Activated CD4-positive, alpha-beta T cell treated with anti-CD3 and anti-CD28 coated beads, Interleukin-2, amount 50 U/mL, for 48 hours (primary cell): ENCODE measurements around the gene OR8I2.
"Not testable (repeated sequence)": the region's sequence is repeated elsewhere in the genome, so short reads cannot be mapped to it uniquely, and the experiment has no call there.

ENCODE experiments used
- DNase-seq, 2 experiments: peaks; one replicate each; pipeline ENCODE4 v3.0.0-alpha.2; 2020

The OR8I2 gene

DNA sequence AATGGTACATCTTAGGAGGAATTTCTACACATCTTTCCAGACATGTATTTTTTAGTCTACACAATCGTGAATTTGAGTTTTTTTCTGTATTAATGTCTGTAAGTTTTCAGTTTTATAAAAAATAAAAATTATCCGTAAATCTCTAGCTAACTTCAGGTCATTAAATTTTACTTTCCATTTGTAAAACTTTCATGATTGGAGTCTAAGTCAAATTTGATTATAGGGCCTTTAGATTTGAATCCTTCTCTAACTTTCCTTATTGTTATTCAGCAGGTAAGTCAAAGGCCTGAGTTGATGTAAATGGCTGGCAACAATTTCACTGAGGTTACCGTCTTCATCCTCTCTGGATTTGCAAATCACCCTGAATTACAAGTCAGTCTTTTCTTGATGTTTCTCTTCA is at the start of gene OR8I2:
Gene OR8I2, plus strand, starts transcription at position 301 of the 400 bp plus-strand sequence. Its CDS starts 0 bp downstream, at position 301.
- no peak for DNase-seq

DNA sequence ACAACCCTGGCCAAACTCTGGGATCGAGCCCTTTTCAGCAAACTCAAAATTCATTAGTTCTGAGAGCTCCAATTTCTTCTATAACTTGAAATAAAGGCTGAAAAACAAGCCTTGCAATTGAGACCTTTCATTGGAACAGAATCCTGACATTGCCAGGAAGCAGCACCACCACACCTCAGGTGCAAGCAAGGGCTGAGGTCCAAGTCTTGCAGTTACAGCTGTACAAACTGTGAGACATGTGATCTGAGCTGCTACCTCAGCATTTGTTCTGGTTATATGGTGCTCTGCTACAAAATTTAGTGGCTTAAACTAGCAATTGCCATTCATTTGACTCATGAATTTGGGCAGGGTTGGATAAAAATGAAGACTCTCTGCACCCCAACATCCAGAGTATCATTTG is 47.6 kb upstream of the OR8I2 start:
- DNase-seq: no peak

DNA sequence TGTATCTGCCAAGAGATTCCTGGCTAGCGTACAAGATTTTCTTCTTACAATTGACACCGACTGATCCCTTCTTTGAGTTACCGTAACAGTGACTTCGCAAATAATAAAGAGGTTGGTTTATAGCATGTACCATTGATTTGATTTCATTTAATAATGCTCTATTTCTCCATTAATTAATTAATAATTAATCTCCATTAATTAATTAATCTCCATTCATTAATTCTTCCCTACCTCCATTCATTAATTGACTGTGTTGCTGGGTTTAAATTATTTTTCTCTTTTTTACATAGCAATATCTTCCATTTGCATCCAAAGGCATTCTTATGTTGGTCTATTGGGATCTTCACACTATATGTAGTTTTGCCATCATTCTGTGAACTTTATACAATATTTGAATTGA is 44.6 kb upstream of the OR8I2 start:
- DNase-seq: no peak

DNA sequence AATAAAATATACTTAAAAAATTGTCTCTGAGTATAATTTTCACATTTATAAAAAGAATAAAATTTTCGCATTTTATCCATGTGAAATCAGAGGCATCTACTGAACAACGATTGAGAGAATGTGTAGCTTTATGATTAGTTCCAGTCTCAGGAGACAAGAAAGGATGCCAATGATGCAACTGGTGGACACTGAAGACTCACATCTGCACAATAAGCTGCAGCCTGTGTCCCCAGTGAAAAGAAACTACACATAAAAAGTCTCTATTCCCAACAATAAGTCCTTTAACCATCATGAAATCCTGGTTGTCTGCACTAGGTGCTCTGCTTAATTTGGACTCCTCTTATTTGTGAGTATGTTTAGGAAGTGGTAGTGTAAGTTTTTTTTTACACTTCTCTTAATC is 43.6 kb upstream of the OR8I2 start:
- no peak for DNase-seq

DNA sequence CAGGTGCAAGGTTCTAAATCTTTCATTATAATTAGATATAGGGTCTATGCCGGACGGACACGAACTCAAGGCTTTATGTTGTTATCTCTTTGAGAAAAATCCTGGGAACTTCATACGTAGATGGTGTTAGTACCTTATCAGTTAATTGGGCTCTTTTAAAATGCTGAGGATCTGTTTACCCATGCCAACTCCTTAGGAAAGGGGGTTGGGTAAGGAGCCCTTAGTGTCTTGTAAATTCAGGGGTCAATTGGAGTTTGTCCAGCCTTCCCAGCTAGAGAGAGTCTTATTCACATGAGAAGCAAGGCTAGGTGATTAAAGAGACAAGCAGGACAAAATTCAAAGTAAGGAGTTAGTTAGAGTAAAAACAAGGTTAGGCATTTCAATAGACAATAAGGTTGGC is 36.7 kb upstream of the OR8I2 start:
- DNase-seq: not testable (repeated sequence)

DNA sequence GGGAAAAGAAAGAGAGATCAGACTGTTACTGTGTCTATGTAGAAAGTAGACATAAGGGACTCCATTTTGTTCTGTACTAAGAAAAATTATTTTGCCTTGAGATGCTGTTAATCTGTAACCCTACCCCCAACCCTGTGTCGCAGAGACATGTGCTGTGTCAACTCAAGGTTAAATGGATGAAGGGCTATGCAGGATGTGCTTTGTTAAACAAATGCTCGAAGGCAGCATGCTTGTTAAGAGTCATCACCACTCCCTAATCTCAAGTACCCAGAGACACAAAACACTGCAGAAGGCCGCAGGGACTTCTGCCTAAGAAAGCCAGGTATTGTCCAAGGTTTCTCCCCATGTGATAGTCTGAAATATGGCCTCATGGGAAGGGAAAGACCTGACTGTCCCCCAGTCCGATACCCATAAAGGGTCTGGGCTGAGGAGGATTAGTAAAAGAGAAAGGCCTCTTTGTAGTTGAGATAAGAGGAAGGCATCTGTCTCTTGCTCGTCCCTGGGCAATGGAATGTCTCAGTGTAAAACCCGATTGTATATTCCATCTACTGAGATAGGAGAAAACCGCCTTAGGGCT is 35.4 kb upstream of the OR8I2 start:
- not testable (repeated sequence) for DNase-seq

DNA sequence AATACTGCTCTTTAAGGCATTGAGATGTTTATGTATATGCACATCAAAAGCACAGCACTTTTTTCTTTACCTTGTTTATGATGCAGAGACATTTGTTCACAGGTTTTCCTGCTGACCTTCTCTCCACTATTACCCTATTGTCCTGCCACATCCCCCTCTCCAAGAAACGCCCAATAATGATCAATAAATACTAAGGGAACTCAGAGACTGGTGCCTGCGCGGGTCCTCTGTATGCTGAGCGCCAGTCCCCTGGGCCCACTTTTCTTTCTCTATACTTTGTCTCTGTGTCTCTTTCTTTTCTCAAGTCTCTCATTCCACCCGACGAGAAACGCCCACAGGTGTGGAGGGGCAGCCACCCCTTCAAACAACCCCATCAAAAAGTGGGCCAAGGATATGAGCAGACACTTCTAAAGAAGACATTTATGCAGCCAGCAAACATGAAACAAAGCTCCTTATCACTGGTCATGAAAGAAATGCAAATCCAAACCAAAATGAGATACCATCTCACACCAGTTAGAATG is 34.8 kb upstream of the OR8I2 start:
- DNase-seq: not testable (repeated sequence)

DNA sequence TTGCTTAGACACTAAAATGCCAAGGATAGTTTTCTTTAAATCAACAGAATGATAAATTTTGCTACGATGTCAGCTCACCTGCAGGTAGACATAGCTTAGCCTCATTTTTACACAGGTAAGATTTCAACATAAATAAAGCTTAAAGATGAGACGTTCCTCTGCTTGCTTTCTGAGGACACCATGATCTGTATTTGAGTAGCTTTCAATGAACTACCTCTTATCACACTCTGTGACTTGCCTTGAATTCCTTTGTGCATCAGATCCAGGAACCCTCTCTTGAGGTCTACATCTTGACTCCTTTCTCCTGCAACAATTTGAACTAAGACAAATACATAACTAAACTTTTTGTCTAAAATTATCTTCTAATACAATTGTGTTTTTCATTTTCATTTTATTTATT is 26.1 kb upstream of the OR8I2 start:
- no peak for DNase-seq

DNA sequence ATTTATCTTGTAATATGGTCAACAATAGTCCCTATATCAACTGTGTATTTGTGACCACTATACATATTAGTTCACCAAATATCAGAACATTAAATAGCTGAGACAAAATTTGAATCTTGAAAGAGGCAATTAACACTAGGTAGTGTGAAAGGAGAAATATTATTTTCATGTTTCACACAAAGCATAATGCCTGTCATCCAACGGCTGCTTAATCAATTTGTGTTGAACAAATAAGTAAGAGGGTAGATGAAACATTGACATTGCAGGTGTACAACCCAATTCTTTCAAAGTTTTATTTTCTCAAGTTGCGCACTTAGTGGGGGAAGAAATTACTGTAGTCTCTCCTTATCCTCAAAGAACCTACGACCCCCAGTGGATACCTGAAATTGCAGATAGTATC is 3.4 kb upstream of the OR8I2 start:
- no peak for DNase-seq

DNA sequence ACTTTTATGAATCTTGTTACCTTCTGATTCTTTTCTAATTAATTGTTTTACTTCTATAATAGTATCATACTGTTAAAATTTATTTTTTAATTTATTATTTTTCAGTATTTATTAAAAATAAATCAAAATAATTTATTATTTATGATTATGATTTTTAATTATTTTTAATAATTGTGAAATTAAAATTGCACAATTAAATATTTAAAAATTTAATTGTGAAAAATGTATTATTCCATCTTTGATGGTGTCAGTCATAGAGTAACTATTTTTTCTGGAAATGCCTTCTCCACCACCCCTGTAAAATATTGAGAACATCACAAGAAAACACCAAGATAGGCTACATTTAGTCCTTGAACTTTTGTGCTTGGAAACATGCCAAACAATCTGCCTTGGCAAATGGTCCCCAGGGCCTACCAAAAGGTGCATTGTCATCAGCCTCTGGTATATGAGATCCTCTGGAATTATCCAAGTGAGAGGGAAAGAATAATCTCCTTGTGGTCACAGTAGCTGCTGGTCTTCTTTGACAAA is 10.2 kb downstream of the OR8I2 start, which contains the start of gene OR8H2:
Gene OR8H2, plus strand, starts transcription at position 478 of the 528 bp plus-strand sequence. CDS start 1,356 bp downstream, outside the sequence.
- no peak for DNase-seq

DNA sequence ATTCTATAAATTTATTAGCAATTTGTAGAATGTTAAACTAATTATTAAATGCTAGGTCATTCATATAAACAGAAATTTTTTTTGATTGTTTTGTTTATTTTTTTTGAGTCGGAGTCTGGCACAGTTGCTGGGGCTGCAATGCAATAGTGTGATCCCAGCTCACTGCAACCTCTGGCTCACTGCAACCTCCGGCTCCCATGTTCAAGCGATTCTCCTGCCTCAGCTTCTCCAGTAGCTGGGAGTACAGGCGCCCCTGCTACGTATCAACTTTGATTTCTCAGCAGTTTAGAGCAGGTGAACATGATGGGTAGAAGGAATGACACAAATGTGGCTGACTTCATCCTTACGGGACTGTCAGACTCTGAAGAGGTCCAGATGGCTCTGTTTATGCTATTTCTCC is 29.0 kb downstream of the OR8I2 start, which contains the start of gene OR8H3:
Gene OR8H3, plus strand, starts transcription at position 301 of the 400 bp plus-strand sequence. Its CDS starts 0 bp downstream, at position 301.
- DNase-seq: no peak

DNA sequence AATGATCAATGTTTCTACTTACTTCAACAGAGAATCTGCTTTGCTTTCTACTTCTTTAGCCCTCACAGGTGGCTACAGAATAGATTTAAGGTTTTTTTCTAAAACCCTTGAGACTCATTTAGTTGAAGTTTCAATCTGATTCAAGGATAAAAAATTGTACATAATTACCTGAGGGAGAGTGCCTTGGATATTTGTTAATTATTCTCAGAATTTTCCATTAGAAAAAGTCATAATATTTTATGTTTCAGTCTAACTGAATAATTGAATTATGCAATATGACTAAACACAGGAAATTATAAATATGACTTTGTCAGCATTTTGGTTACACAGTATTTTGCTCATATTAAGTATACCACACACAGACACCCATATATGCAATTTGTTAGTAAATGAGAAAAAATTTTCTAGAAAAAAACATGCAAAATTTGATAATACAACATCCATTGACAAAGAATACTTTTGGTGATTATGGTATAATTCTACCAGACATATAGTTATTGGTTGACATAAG is 47.1 kb downstream of the OR8I2 start, which contains the start of gene OR8J3:
Gene OR8J3, minus strand, starts transcription at position 51 of the 511 bp plus-strand sequence. CDS start 2,483 bp downstream, outside the sequence.
- no peak for DNase-seq

DNA sequence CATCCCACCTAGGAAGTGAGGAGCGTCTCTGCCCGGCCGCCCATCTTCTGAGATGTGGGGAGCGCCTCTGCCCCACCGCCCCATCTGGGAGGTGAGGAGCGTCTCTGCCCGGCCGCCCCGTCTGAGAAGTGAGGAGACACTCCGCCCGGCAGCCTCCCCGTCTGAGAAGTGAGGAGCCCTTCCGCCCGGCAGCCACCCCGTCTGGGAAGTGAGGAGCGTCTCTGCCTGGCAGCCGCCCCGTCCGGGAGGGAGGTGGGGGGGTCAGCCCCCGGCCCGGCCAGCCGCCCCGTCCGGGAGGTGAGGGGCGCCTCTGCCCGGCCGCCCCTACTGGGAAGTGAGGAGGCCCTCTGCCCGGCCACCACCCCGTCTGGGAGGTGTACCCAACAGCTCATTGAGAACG is 50.6 kb downstream of the OR8I2 start:
- DNase-seq: not testable (repeated sequence)
